PC-9 (cell line): ENCODE measurements around the gene CHAC2. TPM values are rescaled to one million over a fixed set of nuclear protein-coding genes. Genes with fewer than 3 reads are reported as not detected.
"Not testable (repeated sequence)": the region's sequence is repeated elsewhere in the genome, so short reads cannot be mapped to it uniquely, and the experiment has no call there.

Experiments used
- BruUV-seq: library from RNA; stranded (reverse); fragments of 400-500 nt; replicated peaks from 2 replicates; lab custom pipeline; 2021; lab: Mats Ljungman, UMichigan
- CTCF ChIA-PET: fragments of 300-600 bp; sonication (Branson Sonifier 250); formaldehyde crosslinking; loops from one replicate; lab custom pipeline; 2022; ENCODE audit warnings: antibody characterized with exemption; lab: Charles Lee
- POLR2A ChIA-PET: fragments of 300-600 bp; sonication (Branson Sonifier 250); formaldehyde crosslinking; loops from one replicate; lab custom pipeline; 2022; ENCODE audit warnings: antibody characterized with exemption; ENCODE audit not compliant: unreplicated experiment; lab: Charles Lee
- DNase-seq, 2 experiments: peaks; one replicate each; pipeline versions ENCODE4 v3.0.0 to v3.0.0-alpha.2; 2015 to 2022; ENCODE audit warnings: mixed read lengths in 1 of 2
- H2AFZ ChIP-seq: fragments of 200-600 bp; sonication (generic); 2 replicates; pipeline ENCODE4 v1.8.1; 2017; ENCODE audit warnings: antibody characterized with exemption
- H3F3A ChIP-seq: fragments of 200-600 bp; sonication (generic); 2 replicates; pipeline ENCODE4 v1.8.1; 2017; ENCODE audit warnings: antibody characterized with exemption, mild to moderate bottlenecking, low read depth; ENCODE audit not compliant: insufficient read depth
- H3K27ac ChIP-seq: fragments of 200-600 bp; sonication (generic); 2 replicates; pipeline ENCODE4 v1.6.1; 2016; ENCODE audit warnings: mixed run types
- H3K27me3 ChIP-seq: fragments of 200-600 bp; sonication (generic); 2 replicates; pipeline ENCODE4 v1.6.1; 2016; ENCODE audit warnings: low read depth, mixed run types; ENCODE audit not compliant: insufficient read depth
- H3K36me3 ChIP-seq: fragments of 200-600 bp; sonication (generic); 2 replicates; pipeline ENCODE4 v1.6.1; 2016; ENCODE audit warnings: low read depth, mixed run types
- H3K4me1 ChIP-seq: fragments of 200-600 bp; sonication (generic); replicated peaks from 2 replicates; pipeline ENCODE4 v1.6.1; 2016; ENCODE audit warnings: mixed run types; ENCODE audit not compliant: insufficient read depth
- H3K4me2 ChIP-seq: fragments of 200-600 bp; sonication (generic); 2 replicates; pipeline ENCODE4 v1.6.1; 2017; ENCODE audit warnings: mixed run types
- H3K4me3 ChIP-seq: fragments of 200-600 bp; sonication (generic); 2 replicates; pipeline ENCODE4 v1.6.1; 2016; ENCODE audit warnings: mixed run types
- H3K79me2 ChIP-seq: fragments of 200-600 bp; sonication (generic); 2 replicates; pipeline ENCODE4 v1.6.1; 2017; ENCODE audit warnings: low read depth, mixed run types
- H3K9me2 ChIP-seq: fragments of 200-600 bp; sonication (generic); 2 replicates; pipeline ENCODE4 v1.8.1; 2017; ENCODE audit warnings: mild to moderate bottlenecking; ENCODE audit not compliant: insufficient read depth
- H3K9me3 ChIP-seq: fragments of 200-600 bp; sonication (generic); 2 replicates; pipeline ENCODE4 v1.8.1; 2016; ENCODE audit warnings: low read depth; ENCODE audit not compliant: insufficient read depth
- H4K20me1 ChIP-seq: fragments of 200-600 bp; sonication (generic); 2 replicates; pipeline ENCODE4 v1.8.1; 2017; ENCODE audit not compliant: insufficient read depth
- EZH2 ChIP-seq: fragments of 200-600 bp; sonication (generic); IDR thresholded peaks from 2 replicates; pipeline ENCODE4 v1.8.0; 2017; ENCODE audit warnings: antibody characterized with exemption, low read depth
- intact Hi-C: fragments of 100-400 bp; cut with micrococcal nuclease; formaldehyde crosslinking; loops from one replicate; pipeline ENCODE4 v1.10.0; 2022; ENCODE audit not compliant: unreplicated experiment
- total RNA-seq: library from RNA; stranded (reverse); gene quantifications from 2 replicates; pipeline ENCODE4 v1.2.3, GENCODE V29; 2021
- TF ChIP-seq, protein P1 (sequence below): fragments of 200-600 bp; sonication (generic); conservative IDR thresholded peaks from 2 replicates; pipeline ENCODE4 v1.6.1; 2017; ENCODE audit warnings: mixed run types, antibody characterized with exemption, mild to moderate bottlenecking, moderate library complexity

Gene CHAC2
- total RNA-seq, 1 experiment from 2014 or later, result 5.0 TPM

DNA sequence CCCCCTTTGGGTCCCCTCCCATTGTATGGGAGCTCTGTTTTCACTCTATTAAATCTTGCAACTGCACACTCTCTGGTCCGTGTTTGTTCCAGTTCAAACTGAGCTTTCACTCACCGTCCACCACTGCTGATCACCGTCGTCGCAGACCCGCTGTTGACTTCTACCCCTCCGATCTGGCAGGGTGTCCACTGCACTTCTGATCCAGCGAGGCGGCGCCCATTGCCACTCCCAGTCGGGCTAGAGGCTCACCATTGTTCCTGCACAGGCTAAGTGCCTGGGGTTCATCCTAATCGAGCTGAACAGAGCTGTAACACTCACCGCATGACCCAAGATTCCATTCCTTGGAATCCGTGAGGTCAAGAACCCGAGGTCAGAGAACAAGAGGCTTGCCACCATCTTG is 11.0 kb upstream of the CHAC2 start:
- H3K36me3 ChIP-seq, result no peaks in the 10 kb centered on the region; the same call in none of the 2 replicates
- BruUV-seq, result no TSS peak
- no peak for DNase-seq
- H3K27me3 ChIP-seq, result no peaks in the 10 kb centered on the region
- POLR2A ChIA-PET, result no interaction called here
- no peaks in the 10 kb centered on the region; the same call in 1 of the 2 replicates for H3K4me1 ChIP-seq
- no peak overlapping the region for H3K4me2 ChIP-seq
- H3F3A ChIP-seq, result 0 out of 2 replicates have a peak, but pooled peaks cover under 1% of the 10 kb centered on the region
- H3K9me3 ChIP-seq, result no peaks in the 10 kb centered on the region
- no peaks in the 10 kb centered on the region for H3K9me2 ChIP-seq
- no peaks in the 10 kb centered on the region for H3K79me2 ChIP-seq
- no peak overlapping the region for H3K4me3 ChIP-seq
- H3K27ac ChIP-seq, result no peak overlapping the region
- intact Hi-C loops, result no loop called here
- CTCF ChIA-PET, result no interaction called here
- H2AFZ ChIP-seq, result no peak overlapping the region
- TF ChIP-seq EZH2, result no peak
- TF ChIP-seq, protein P1, sequence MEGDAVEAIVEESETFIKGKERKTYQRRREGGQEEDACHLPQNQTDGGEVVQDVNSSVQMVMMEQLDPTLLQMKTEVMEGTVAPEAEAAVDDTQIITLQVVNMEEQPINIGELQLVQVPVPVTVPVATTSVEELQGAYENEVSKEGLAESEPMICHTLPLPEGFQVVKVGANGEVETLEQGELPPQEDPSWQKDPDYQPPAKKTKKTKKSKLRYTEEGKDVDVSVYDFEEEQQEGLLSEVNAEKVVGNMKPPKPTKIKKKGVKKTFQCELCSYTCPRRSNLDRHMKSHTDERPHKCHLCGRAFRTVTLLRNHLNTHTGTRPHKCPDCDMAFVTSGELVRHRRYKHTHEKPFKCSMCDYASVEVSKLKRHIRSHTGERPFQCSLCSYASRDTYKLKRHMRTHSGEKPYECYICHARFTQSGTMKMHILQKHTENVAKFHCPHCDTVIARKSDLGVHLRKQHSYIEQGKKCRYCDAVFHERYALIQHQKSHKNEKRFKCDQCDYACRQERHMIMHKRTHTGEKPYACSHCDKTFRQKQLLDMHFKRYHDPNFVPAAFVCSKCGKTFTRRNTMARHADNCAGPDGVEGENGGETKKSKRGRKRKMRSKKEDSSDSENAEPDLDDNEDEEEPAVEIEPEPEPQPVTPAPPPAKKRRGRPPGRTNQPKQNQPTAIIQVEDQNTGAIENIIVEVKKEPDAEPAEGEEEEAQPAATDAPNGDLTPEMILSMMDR, result no peak
- H4K20me1 ChIP-seq, result no peaks in the 10 kb centered on the region

DNA sequence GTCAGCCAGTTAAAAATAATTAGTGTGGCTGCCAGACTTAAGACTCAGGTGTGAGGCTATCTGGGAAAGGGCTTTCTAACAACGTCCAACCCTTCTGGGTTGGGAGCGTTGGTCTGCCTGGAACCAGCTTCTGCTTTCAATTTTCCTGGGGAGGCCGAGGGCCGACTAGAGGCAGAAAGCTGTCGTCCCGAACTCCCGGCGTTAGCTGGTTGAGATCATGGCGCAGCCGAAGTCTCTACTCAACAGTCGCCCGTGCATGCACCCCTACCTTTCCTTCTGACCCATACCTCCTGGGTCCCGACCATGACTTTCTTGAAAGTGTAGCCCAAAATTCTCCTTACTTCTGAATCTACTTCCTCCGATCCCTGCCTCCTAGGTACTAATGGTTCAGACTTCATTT is 10.4 kb upstream of the CHAC2 start:
- H3K4me3 ChIP-seq, H3K79me2 ChIP-seq, BruUV-seq, CTCF ChIA-PET, H3K9me2 ChIP-seq, H3K4me1 ChIP-seq, DNase-seq, H2AFZ ChIP-seq, H4K20me1 ChIP-seq, H3K27ac ChIP-seq, H3K27me3 ChIP-seq, H3K9me3 ChIP-seq, intact Hi-C loops, H3K4me2 ChIP-seq, POLR2A ChIA-PET, H3F3A ChIP-seq, H3K36me3 ChIP-seq: not testable (repeated sequence)

DNA sequence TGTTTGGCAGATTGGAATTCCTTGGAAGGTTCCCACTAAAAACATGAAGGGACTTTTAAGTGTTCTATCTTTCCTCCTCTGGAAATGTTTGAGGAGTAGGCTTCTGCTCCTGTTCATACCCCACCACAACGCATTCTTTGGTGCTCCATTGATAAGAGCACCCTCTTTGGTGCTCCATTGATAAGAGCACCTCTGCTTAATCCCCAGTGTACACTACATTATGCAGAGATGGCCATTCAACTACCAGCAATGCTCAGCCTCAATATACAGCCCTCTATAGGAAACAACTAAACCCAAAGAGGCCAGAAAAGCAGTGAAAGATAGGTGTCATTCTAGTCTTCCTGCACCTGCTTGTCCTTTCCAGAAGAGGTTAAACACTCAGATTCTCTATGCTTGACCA is 1.8 kb upstream of the CHAC2 start:
- Histone ChIP-seq H3K27me3 (no peaks in the 10 kb centered on the region), H3K4me3 (no peak overlapping the region), H4K20me1 (no peaks in the 10 kb centered on the region), H3K4me2 (no peak overlapping the region), H3K79me2 (peaks cover 36% of the 10 kb centered on the region), H3K9me3 (no peaks in the 10 kb centered on the region), H2AFZ (no peak overlapping the region), H3K36me3 (peaks cover 7% of the 10 kb centered on the region; the same call in 1 of the 2 replicates), H3K9me2 (no peaks in the 10 kb centered on the region), H3K4me1 (peaks cover 25% of the 10 kb centered on the region), H3K27ac (no peak overlapping the region), H3F3A (peaks cover 14% of the 10 kb centered on the region)
- no TSS peak for BruUV-seq
- ChIA-PET POLR2A (no interaction called here), CTCF (no interaction called here)
- no peak for DNase-seq
- intact Hi-C loops, result no loop called here
- TF ChIP-seq, protein P1, result no peak

DNA sequence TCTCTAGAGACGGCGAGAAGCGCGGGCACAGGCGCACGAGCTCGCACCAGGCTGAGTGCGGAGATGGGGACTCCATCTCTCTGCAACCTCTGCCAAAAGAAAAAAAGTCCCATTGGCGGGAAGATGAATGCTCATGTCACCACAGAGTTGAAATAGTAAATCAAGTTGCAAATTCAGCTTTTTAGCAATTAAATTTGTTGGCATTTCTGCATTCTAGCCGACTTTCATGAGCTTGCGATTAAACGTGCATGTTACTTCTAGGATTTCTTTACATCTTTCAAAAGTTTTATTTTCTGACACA is 588 bp downstream of the CHAC2 start:
- peak in 1 of 2 experiments; percentile 55 for DNase-seq
- peak overlapping the region; percentile 90 for H3K4me2 ChIP-seq
- TF ChIP-seq EZH2, result no peak
- TF ChIP-seq, protein P1, result no peak
- no peaks in the 10 kb centered on the region for H3K9me3 ChIP-seq
- intact Hi-C loops, result no loop called here
- H3K4me1 ChIP-seq, result peaks cover 25% of the 10 kb centered on the region
- ChIA-PET POLR2A (interaction anchor here (0.6 kb wide), 1 partner anchor 479 kb away, joined by 3 read pairs; no protein-coding TSS in a partner anchor), CTCF (interaction anchor here (0.5 kb wide), 1 partner anchor 97 kb away, joined by 3 read pairs; no protein-coding TSS in a partner anchor)
- H3K27ac ChIP-seq, result peak overlapping the region; percentile 52
- no peaks in the 10 kb centered on the region; the same call in 1 of the 2 replicates for H4K20me1 ChIP-seq
- H3K79me2 ChIP-seq, result peaks cover 41% of the 10 kb centered on the region
- BruUV-seq, result no TSS peak
- H3F3A ChIP-seq, result peaks cover 14% of the 10 kb centered on the region
- H3K4me3 ChIP-seq, result peak overlapping the region; percentile 64
- no peaks in the 10 kb centered on the region for H3K9me2 ChIP-seq
- peak overlapping the region; percentile 95 for H2AFZ ChIP-seq
- peaks cover 10% of the 10 kb centered on the region; the same call in 1 of the 2 replicates for H3K36me3 ChIP-seq
- H3K27me3 ChIP-seq, result no peaks in the 10 kb centered on the region
